HUES6 (cell line): Measurements from ENCODE around the gene PIP5K1B.

Experiments used
- H3K27ac ChIP-seq: 2 replicates; pipeline ENCODE4 v1.7.0; 2013; ENCODE audit warnings: low read depth, mild to moderate bottlenecking, low read length, inconsistent platforms
- H3K27me3 ChIP-seq: 2 replicates; pipeline ENCODE4 v1.6.1; 2013; ENCODE audit warnings: low read length; ENCODE audit not compliant: control insufficient read depth, insufficient read depth
- H3K36me3 ChIP-seq: 2 replicates; pipeline ENCODE4 v1.6.1; 2013; ENCODE audit warnings: low read length; ENCODE audit not compliant: control insufficient read depth, insufficient read depth
- H3K4me1 ChIP-seq: 2 replicates; pipeline ENCODE4 v1.6.1; 2013; ENCODE audit warnings: low read length; ENCODE audit not compliant: control insufficient read depth, insufficient read depth
- H3K4me3 ChIP-seq: 2 replicates; pipeline ENCODE4 v1.5.1; 2013; ENCODE audit warnings: low read depth, low read length
- H3K9ac ChIP-seq: one replicate; pipeline ENCODE4 v1.6.1; 2013; ENCODE audit warnings: mild to moderate bottlenecking, low read length
- H3K9me3 ChIP-seq: 2 replicates; pipeline ENCODE4 v1.6.1; 2013; ENCODE audit warnings: low read depth, low read length; ENCODE audit not compliant: control insufficient read depth, insufficient read depth

Gene PIP5K1B

GRCh38 chr9:68887232-68887631 is 182.2 kb downstream of the PIP5K1B start:
- Histone ChIP-seq H3K27ac (no peak overlapping the region), H3K36me3 (no peaks in the 10 kb centered on the region), H3K4me1 (peaks cover 2% of the 10 kb centered on the region; the same call in 1 of the 2 replicates), H3K9me3 (no peaks in the 10 kb centered on the region), H3K9ac (no peak overlapping the region), H3K4me3 (no peak overlapping the region), H3K27me3 (no peaks in the 10 kb centered on the region)

DNA sequence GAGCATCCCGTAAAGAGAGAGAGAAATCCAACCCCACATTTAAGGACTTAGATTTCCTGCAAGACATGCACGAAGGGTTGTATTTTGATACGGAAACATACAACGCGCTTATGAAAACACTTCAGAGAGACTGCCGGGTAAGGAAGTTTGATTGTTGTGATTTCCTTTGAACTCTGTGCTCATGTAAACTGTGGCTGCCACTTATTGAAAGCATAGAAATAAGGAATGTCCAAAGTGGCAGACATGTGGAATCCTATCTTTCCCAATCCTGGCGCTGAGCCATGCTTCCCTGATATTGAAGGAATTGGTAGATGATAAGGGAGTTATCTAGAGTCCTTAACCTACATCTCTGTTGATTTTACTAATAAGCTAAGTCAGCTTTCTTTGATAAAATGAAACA is 189.5 kb downstream of the PIP5K1B start:
- no peaks in the 10 kb centered on the region for H3K27me3 ChIP-seq
- peaks cover 4% of the 10 kb centered on the region for H3K4me1 ChIP-seq
- H3K36me3 ChIP-seq: no peaks in the 10 kb centered on the region
- H3K9me3 ChIP-seq: no peaks in the 10 kb centered on the region
- no peak overlapping the region for H3K4me3 ChIP-seq
- no peak overlapping the region for H3K27ac ChIP-seq
- H3K9ac ChIP-seq: no peak overlapping the region

GRCh38 chr9:68895741-68896478 is 190.9 kb downstream of the PIP5K1B start:
- Histone ChIP-seq H3K27ac (no peak overlapping the region), H3K36me3 (no peaks in the 10 kb centered on the region), H3K4me1 (peaks cover 4% of the 10 kb centered on the region), H3K4me3 (no peak overlapping the region), H3K9me3 (no peaks in the 10 kb centered on the region), H3K9ac (no peak overlapping the region), H3K27me3 (no peaks in the 10 kb centered on the region)

DNA sequence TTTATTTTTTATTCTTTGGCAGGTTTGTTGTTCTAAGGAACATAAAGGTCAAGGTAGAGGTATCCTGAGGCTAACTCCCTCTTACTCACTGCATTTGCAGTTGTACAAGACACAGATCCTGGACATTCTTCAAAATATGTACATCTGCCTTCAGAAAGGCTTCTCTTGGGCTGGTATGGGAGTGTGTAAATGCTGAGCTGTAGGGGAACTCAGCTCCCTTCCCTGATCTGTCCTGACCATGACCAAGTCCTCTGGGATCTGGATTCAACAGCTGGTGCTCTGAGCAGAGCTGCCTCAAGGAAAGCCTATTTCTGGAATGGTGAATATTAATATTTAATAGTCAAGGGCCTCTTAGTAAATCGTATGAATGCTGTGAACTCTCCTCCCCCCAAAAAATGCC is 191.4 kb downstream of the PIP5K1B start:
- H3K4me3 ChIP-seq: no peak overlapping the region
- H3K9me3 ChIP-seq: no peaks in the 10 kb centered on the region
- no peak overlapping the region for H3K27ac ChIP-seq

DNA sequence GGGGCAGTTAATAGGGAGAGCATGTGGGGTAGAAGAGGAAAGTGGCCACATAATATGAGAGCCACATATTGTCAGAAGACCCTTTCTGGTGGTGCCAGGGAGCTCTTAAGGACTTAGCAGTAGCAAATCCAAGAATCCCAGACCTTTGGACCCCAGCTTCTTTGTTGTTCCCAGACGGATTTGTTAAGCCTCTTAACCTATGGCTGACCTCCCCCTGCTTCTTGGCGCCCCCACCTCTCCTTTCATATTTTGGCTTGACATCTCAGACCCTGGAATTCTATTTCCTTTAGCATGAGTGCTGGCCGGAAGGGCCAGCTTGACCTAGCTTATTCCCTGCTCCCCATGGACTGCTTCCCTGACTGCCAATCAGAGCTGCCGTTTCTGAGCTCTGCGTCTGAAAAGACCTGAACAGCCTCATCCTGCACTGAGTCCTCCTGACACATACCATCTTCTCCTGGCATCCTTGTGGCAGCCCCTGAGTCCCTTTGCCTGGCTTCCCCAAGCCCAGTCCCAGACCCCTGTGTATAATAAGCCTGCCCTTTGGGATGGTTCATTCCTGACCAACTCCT is 192.6 kb downstream of the PIP5K1B start:
- H3K9ac ChIP-seq: no peak overlapping the region
- no peaks in the 10 kb centered on the region for H3K9me3 ChIP-seq
- H3K27ac ChIP-seq: no peak overlapping the region
- peaks cover 4% of the 10 kb centered on the region for H3K4me1 ChIP-seq
- no peaks in the 10 kb centered on the region for H3K36me3 ChIP-seq
- no peaks in the 10 kb centered on the region for H3K27me3 ChIP-seq
- no peak overlapping the region for H3K4me3 ChIP-seq

More for the DNA sequence above, 191.4 kb downstream of the PIP5K1B start:
- Histone ChIP-seq H3K27me3 (no peaks in the 10 kb centered on the region), H3K9ac (no peak overlapping the region), H3K36me3 (no peaks in the 10 kb centered on the region), H3K4me1 (peaks cover 4% of the 10 kb centered on the region)

- H3K9ac ChIP-seq: no peak overlapping the region
- peaks cover 4% of the 10 kb centered on the region for H3K4me1 ChIP-seq
- no peak overlapping the region for H3K27ac ChIP-seq
- no peaks in the 10 kb centered on the region for H3K36me3 ChIP-seq
- H3K9me3 ChIP-seq: no peaks in the 10 kb centered on the region
- H3K4me3 ChIP-seq: no peak overlapping the region
- no peaks in the 10 kb centered on the region for H3K27me3 ChIP-seq
Observed at GRCh38 chr9:68898781-68899439, 193.9 kb downstream of the PIP5K1B start.

GRCh38 chr9:68904454-68904853 is 199.4 kb downstream of the PIP5K1B start:
- Histone ChIP-seq H3K27me3 (no peaks in the 10 kb centered on the region), H3K9me3 (no peaks in the 10 kb centered on the region), H3K36me3 (no peaks in the 10 kb centered on the region), H3K27ac (no peak overlapping the region), H3K4me1 (no peaks in the 10 kb centered on the region), H3K9ac (no peak overlapping the region), H3K4me3 (no peak overlapping the region)

- H3K9ac ChIP-seq: no peak overlapping the region
- H3K4me1 ChIP-seq: no peaks in the 10 kb centered on the region
- no peaks in the 10 kb centered on the region for H3K36me3 ChIP-seq
- no peak overlapping the region for H3K4me3 ChIP-seq
- no peaks in the 10 kb centered on the region for H3K9me3 ChIP-seq
- no peak overlapping the region for H3K27ac ChIP-seq
- no peaks in the 10 kb centered on the region for H3K27me3 ChIP-seq
Observed at GRCh38 chr9:68905129-68905528, 200.1 kb downstream of the PIP5K1B start.

- H3K9ac ChIP-seq: no peak overlapping the region
- no peaks in the 10 kb centered on the region for H3K27me3 ChIP-seq
- no peak overlapping the region for H3K4me3 ChIP-seq
- H3K36me3 ChIP-seq: no peaks in the 10 kb centered on the region
- no peaks in the 10 kb centered on the region for H3K4me1 ChIP-seq
- H3K9me3 ChIP-seq: no peaks in the 10 kb centered on the region
- no peak overlapping the region for H3K27ac ChIP-seq
Observed at GRCh38 chr9:68907910-68908309, 202.9 kb downstream of the PIP5K1B start.

DNA sequence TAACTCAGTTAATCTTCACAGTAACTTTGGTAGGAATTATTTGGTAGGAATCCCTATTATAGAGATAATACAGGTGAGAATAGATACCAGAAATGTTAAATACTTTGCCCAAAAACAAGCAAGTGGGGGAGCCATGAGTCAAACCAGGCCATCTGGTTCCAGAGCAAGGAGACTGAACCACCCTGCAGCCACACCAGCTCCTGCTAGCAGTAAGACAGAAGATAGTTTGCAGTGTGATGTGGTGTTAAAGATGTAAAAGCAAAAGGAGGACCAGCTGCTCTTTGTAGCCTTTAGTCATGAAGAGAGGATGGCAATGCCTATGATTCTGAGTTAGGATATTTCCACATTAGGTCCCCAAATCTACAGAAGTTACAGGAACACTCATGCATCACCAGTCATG is 207.5 kb downstream of the PIP5K1B start:
- Histone ChIP-seq H3K36me3 (no peaks in the 10 kb centered on the region), H3K27me3 (no peaks in the 10 kb centered on the region), H3K27ac (no peak overlapping the region), H3K9ac (no peak overlapping the region), H3K4me1 (no peaks in the 10 kb centered on the region), H3K9me3 (no peaks in the 10 kb centered on the region), H3K4me3 (no peak overlapping the region)

- H3K9ac ChIP-seq: no peak overlapping the region
- no peak overlapping the region for H3K27ac ChIP-seq
- H3K36me3 ChIP-seq: no peaks in the 10 kb centered on the region
- no peak overlapping the region for H3K4me3 ChIP-seq
- no peaks in the 10 kb centered on the region for H3K27me3 ChIP-seq
- H3K9me3 ChIP-seq: no peaks in the 10 kb centered on the region
- no peaks in the 10 kb centered on the region for H3K4me1 ChIP-seq
Observed at GRCh38 chr9:68913054-68913453, 208.0 kb downstream of the PIP5K1B start.
